Measurements from ENCODE around the gene CRACR2B.

Gene CRACR2B

DNA sequence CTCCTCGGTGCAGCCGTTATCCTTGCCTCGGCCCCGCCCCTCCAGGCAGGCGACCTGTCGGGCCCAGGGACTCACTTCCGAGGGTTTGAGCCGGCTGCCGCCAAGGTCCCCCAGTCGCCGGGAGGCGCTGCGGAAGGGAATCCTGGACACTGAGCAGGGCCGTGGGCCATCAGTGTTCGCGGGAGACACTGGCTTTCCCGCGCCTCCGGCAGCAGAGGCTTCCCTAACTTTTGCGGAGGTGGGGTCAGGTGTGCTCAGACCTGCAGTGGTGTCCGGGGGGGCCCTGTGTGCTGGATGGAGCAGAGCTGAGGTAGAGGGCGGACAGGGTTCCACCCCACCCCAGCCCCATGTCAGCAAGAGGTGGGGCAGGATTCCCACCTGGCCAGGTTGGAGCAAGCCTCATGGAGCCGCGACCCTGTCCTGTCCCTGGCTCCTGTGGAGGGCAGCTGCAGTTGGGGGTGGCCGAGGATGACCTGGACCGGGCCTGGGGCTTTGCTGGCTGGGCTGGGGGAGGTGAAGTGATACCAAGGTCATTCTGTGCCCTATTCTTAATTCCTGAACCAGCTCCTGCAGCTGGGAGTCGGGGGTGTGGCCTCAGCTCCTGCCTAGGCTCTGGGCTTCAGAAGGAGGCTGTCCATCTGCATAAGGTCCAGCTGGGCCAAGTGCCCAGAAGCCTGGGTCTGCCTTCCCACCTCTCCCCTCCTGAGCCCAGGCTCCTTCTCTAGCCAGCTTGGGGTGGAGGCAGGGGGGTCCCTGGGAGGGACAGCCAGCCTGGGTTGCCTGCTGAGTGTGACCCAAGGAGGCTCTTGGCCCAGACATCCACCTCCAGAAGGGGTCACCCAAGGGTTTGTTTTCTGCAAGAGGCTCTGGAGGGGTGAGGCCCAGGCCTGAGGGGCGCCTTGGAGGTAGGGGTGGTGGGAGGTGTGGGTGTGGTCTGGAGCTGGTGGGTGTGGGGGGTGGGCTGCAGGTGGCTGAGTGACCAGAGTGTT lies 23.4 kb downstream of the CRACR2B start:
- H3K4me3 ChIP-seq (ENCODE audit: low read depth, low read length) = peak overlapping the region; percentile 52

DNA sequence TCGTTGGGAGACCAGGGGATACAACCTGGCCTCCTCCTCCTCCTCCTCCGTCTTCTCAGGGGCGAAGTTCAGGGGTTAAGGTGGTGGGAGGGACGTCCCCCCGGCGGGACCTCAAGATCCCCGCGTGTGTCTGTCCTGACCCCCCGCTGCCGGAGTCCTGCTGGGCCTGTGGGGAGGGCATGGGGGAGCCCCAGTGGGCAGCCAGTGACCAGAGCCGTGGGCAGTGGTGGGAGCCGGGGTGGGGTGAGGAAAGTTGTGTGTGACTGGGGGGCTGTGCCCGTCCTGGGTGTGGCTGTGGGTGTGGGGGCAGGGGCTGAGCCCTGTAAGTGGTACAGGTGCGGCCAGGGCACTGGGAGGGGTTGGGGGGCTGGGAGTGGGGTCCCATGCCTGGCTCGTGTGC lies 25.0 kb downstream of the CRACR2B start:
- no peak overlapping the region for H3K4me3 ChIP-seq (ENCODE audit: low read depth, low read length)

DNA sequence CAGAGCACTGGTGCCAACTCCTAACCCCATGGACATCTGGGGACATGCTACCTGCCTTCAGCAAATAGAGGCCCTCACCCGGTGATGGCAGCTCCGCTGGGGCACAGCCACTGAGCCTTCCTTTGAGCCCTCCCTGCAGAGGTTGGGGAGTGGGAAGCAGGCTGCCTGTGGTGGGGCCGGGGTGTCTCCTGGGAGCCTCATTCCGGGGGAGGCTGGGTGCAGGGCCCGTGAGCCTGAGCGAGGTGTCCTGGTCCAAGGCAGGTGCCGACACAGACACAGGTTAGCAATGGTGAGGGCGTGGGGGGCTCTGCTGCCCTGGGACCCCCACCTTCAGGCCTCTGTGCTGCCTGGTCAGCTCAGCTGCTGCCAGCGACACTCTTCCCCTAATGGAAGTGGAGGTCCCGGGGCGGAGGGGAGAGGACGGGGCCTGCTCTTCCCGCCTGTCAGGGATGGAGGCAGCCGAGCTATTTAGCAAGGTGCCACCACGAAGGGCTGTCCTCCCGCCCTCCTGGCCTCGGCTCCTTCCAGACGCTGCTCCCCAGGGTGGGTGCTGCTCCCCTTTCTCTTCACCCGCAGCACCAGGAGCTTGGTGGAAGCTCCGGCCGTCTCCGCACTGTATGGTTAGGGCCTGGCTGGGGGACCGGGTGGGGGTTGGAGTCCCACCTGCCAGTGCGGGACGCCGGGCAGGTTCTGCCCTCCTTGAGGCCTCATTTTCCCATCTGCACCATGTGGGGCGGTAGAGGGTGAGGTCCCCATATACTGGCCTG lies 26.1 kb downstream of the CRACR2B start:
- H3K4me3 ChIP-seq (ENCODE audit: low read depth, low read length) = no peak overlapping the region

DNA sequence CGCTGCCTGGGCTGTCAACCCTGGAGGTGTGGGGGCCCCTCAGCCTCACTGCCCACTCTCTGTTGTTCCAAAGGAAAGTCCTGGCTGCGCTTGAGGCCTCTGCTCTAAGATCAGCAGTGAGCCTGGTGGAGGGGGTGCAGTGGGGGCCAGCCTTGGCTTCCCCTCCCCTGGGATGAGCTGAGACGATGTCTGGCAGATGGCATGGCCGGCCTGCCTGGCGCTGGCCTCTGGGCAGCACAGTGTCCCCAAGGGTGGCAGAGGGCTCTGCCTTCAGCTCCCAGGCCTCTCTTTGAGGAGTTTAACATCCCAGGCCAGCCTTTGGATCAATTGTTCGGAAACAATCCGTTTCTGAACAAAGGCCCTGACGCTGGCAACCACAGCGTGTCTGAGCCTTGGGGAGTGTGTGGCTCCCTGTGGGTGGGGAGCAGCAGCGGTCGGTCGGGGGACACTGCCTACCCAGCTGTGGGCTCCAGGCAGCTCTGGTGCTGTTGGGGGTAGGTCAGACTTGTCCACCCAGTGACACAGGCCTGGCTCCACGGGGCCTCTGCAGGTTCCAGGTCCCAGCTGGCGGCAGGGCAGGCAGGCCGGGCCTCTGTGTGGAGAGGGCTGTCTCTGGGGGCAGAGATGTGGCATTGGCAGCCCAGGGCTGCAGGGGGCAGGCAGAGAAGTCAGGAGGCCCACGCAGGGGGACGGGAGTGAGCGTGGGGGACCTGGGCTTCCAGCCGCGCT lies 27.0 kb downstream of the CRACR2B start:
- no peak overlapping the region for H3K4me3 ChIP-seq (ENCODE audit: low read depth, low read length)

DNA sequence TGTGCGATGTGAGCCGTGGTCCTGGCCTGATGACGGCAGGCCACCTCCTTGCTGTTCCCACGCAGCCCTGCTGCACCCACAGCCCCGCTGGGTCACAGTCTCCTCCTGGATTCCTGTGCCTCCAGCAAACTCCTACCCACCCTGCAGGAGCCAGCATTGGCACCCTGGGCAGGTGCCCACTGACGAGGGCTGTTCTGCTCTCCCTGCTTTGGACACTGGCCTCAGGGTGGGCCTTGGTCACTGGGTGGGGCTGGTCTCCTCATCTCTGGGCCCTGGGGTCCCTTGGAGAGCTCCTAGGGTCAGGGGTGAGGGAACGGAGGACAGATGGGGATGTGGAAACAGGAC lies 27.6 kb downstream of the CRACR2B start:
- H3K4me3 ChIP-seq (ENCODE audit: low read depth, low read length) = no peak overlapping the region

DNA sequence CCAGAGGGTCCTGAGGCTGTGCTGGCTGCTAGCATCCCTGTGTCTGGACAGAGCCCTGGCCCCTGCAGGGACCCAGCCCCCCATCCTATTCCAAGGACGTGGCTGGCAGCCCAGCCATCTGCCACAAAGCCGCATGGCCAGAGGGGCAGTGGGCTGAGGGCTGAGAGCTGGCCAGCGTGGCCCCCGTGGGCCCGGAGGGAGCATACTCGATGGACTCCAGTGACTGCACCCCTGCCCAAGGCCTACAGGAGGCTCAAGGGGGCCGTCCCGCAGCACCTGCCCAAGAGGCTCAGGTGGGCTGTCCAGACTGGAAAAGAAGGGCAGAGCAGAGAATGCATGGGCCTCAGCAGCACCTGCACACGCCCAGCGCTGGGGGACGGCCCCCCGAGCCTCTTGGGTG lies 28.1 kb downstream of the CRACR2B start:
- no peak overlapping the region for H3K4me3 ChIP-seq (ENCODE audit: low read depth, low read length)

DNA sequence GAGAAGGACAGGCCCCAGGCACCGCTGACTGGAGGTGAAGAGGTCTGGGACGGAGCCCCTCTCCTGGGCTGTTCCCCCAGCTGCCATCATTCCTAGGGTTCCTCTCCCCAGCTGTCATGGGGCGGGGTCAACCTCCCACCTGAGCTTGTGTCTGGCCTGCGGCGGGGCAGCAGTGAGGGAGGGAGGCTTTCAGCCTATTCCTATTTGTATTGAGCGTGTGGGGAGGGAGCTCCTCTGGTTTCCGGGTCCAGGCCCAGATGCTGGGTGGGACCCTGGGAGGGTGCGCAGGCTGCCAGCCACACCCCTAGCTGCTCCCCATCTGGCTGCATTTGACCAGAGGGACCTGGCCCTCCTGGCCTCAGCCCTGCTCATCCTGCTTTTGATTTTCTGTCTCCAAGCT lies 28.7 kb downstream of the CRACR2B start:
- H3K4me3 ChIP-seq (ENCODE audit: low read depth, low read length) = no peak overlapping the region

DNA sequence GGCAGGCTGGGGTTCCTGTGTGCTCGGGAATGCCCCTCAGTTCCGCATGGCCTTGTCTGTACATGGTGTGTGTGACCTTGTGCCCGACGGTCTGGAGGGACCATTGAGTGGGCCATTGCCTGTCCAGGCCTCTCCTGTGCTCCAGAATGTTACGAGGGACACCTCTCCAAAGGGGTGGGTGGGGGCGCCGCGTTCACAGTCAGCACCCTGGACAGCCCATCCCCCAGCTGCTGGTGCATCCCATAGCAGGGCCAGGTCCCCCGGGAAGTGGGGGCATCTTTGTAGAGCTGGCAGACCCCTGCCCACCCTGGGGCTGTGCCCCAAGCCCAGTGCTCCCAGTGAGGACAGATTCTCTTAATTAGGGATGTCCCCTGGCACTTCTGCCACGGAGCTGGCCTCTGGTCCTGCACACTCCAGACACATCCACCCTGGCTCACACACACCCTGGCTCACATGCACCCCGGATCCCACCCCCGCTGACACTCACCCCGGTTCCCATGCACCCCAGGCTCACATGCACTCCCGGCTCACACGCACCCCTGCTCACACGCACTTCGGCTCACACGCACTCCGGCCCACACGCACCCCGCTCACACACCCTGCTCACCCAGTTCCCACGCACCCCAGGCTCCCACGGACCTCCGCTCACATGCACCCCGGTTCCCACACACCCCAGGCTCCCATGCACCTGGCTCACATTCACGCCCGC lies 30.5 kb downstream of the CRACR2B start:
- H3K4me3 ChIP-seq (ENCODE audit: low read depth, low read length) = no peak overlapping the region

DNA sequence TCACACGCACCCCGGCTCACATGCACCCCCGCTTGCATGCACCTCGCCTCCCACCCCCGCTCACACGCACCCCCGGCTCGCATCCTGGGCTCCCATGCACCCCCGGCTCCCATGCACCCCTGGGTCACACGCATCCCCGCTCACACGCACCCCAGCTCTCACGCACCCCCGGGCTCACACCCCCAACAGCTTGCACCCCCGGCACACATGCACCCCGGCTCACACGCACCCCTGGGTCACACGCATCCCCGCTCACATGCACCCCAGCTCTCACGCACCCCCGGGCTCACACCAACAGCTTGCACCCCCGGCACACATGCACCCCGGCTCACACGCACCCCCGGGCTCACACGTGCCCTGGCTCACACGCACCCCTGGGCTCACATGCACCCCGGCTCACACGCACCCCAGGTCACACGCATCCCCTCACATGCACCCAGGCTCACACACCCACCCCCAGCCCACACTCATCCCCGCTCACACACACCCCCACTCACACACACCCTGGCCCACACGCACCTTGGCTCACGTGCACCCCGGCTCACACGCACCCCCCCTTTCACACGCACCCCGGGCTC lies 31.1 kb downstream of the CRACR2B start:
- no peak overlapping the region for H3K4me3 ChIP-seq (ENCODE audit: low read depth, low read length)

DNA sequence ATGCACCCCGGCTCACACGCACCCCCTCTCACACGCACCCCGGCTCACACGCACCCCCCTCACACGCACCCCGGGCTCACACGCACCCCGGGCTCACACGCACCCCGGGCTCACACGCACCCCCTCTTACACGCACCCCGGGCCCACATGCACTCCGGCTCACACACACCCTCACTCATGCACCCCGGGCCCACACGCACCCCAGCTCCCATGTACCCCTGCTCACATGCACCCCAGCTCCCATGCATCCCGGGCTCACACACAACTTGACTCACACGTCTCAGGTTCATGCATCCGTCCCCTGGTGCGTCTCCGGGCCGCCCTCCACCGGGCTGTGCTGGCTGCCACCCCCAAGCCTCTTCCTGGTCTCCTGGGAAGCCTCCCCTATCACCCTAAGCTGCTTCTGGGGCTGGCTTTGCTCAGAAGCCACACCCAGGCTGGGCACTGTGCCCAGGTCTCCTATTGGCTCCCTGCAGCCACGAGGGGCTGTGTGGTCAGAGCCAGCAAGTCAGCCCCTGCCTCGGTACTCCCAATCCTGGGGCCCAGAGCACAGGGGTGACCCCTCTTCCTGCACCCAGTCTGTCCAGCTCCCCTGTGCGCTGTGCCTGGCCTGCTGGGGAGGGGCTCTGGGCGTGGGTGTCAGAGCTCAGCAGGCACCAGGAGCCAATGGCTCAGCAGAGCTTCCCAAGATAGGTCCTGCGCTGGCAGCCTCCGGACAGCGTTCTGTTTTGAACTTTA lies 31.8 kb downstream of the CRACR2B start:
- H3K4me3 ChIP-seq (ENCODE audit: low read depth, low read length) = no peak overlapping the region

DNA sequence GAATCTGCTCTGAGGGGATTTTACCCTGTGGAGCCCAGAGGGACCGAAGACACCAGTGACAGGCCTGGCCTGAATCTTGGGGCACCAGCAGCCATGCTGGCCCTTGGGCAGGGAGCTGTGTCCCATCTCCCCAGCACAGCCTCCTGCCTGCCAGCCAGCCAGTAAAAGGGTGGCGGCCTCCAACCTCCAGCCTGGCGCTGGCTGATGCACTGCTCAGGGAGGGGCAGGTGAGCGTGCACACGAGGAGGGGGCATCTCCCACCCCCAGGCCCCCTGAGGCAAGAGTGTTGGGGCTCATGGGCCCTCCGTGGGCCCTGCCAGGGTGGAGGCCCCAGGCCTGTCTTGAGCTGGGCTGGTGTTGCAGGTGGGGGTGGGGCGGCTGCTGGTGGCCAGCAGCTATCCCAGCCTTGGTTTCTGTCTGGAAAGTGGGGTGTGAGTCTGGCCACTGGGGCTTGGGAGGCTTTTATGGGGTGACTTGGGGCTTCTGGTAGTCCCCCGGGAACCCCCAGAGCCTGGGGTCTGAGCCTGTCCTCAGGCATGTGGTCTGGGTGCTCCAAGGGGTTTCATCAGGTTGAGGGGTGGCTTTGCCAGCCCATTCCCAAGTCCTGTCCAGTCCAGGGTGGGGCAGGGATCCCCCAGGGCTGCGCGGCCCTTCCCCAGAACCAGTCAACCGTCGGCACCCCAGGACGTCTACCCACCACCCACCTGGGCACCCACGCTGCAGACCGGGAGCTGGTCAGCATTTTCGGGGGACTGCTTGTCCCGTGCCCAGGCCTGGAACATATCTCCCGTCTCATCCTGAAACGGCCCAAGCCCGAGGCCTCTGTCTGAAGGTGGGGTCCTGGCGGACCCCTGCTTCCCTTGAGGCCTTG lies 32.8 kb downstream of the CRACR2B start:
- no peak overlapping the region for H3K4me3 ChIP-seq (ENCODE audit: low read depth, low read length)

DNA sequence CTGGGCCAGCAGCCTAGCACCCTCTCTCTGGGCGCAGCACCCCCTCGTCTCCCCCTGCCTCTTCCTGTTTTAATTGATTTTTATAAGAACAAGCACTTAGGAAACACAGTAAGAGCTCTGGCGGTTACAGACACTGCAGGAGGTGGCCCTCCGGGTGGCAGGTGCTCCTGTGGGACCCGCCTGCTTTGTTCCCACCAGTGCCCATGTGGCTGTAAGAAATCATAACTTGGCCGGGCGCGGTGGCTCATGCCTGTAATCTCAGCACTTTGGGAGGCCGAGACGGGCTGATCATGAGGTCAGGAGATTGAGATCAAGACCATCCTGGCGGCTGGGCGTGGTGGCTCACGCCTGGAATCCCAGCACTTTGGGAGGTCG lies 33.4 kb downstream of the CRACR2B start:
- H3K4me3 ChIP-seq (ENCODE audit: low read depth, low read length) = no peak overlapping the region

DNA sequence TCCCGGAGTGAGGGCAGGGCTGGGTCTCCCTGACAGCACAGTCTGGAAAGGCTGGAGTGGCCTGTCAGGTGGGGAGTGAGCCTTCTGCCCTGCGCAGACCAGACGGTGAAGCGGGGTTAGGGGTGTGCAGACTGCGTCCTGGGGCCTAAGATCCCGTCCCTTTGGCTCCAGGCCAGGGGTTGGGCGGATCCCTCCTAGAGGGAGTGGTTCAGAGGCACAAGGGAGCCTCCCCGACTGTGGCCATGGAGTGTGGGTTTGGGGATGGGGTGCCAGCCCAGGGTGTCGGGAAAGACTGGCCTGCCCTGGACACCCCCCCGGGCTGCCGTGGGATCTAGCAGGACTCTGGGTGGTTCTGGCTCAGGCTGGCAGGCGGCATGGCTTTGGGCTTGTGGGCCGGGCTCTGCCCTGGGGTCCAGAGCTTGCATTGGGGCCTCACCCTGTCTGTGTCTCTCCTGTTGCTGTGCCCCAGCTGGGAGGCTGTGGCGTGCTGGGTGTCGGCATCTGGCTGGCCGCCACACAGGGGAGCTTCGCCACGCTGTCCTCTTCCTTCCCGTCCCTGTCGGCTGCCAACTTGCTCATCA lies 34.5 kb downstream of the CRACR2B start:
- H3K4me3 ChIP-seq (ENCODE audit: low read depth, low read length) = no peak overlapping the region

DNA sequence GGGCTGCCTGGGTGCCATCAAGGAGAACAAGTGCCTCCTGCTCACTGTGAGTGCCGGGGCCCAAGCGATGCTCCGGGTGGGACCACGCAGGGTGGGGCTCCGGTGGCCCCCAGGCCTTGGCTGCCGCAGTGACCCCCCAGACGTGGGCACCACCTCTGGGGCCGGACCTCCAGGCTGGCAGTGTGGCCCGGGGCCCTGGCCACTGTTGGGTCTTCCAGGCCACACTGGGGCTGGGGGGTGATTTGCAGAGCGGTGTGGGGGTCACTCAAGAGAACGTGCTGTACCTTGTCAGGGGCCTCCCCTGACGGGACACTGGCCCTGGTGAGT lies 34.9 kb downstream of the CRACR2B start:
- H3K4me3 ChIP-seq (ENCODE audit: low read depth, low read length) = no peak overlapping the region

DNA sequence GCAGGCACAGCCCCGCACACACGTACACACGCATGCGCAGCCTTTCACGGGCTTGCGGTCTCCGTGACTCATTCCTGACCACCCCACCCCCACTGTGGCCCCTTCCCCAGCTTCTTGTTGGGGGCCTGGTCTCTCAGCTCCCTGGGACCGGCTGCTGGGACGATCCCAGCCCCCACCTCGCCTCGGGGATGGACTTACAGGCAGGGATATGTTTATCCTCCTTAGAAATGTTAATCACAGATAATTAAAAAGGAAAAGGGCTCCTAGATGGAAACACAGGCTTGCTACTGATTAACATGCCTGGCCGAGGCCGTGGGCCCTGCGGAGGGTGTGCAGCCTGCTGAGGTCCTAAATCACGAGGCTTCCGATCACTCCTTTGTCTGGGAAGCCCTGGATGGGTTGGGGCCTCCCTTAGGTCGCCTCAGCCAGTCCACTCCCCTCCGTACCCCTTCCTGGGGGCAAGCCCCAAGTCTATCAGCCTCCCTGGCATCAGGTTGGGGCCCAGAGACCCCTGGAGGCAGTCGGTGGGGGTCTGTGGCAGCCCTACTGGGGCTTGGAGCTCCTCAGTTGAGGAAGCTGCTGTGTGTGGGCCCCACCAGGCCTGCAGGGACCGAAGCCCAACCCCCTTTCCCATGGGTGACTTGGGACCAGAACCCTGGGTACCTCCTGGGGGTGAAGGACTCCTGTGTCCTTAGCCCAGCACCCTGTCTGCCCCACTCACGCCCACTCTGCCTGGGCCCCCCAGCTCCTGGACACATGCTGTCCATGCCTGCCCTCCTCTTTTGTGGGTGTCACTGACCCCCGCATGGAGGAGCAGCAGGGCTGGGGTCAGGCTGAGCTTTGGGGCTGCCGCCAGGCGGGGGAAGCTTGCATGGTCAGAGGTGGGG lies 35.5 kb downstream of the CRACR2B start:
- H3K4me3 ChIP-seq (ENCODE audit: low read depth, low read length) = no peak overlapping the region

DNA sequence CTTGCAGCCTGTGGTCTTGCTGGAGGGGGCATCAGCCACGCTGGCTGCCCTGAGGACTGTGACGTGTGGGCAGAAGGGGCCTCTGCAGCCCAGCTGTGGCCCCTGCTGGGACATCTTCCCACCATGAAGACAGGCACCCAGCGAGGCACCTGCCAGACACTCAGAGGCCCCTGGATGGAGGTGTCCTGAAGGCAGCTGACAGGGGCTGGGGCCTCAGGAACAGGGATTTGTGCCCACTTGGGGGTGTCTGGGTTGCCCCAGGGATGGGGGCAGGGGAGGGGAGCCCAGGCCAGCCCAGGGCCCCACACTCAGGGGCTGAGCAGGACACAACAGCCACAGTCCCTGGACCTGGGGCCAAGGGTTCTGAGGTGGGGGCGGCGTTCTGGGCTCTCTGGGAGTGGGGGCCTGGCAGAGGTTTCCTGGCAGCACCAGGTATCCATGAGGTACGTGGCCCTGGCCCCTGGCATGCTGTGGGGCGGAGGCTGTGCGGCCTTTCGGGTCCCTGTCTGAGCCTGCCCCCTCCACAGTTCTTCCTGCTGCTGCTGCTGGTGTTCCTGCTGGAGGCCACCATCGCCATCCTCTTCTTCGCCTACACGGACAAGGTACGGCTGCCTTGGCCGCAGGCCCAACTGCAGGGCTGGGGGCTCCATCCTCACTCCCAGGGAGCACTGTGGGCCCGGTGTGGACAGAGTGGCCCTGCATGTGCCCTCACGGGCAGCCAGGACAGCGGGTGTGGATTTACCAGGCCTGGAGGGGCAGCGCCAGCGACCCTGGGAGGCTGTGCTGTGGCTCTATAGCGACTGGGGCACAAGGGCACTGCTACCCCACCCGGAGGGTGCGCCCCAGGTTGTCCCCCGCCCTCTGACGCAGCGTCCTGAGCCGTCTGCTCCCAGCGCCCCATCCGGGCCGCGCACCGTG lies 36.5 kb downstream of the CRACR2B start:
- H3K4me3 ChIP-seq (ENCODE audit: low read depth, low read length) = no peak overlapping the region

DNA sequence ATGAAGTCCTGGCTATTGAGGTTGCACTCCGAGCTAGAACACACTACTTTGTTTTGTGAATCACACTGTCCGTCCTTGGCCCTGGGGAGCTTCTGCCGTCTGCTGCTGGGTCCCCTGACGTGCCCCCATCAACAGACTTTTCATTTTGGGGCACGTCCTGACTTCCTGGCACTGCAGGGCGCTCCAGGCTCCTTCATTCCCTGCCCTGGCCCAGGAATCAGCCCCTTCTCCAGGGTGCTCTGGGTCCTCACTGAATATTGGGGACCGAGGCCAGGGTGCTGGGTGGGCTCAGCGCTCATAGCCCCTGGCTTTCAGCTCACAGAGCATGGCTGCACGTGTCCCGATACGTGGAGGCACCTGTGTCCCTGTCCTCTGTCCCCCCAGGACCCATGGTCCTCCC lies 37.2 kb downstream of the CRACR2B start:
- no peak overlapping the region for H3K4me3 ChIP-seq (ENCODE audit: low read depth, low read length)

Data from iPS-11a (cell line).